WERI-Rb-1 (cell line): ENCODE results near the gene BDH2.
A peak's percentile ranks its signal among the peaks of the same experiment; 100 is the strongest.

Experiments used
- DNase-seq: peaks from one replicate; pipeline ENCODE4 v3.0.0-alpha.2; 2020
- H3K27ac ChIP-seq: fragments of 250-450 bp; sonication (Bioruptor Pico); 2 replicates; pipeline ENCODE4 v1.5.1; 2020; ENCODE audit warnings: mild to moderate bottlenecking, moderate library complexity
- H3K27me3 ChIP-seq: fragments of 250-450 bp; sonication (Bioruptor Pico); 2 replicates; pipeline ENCODE4 v1.5.1; 2021; ENCODE audit warnings: mild to moderate bottlenecking, low read depth, moderate library complexity; ENCODE audit not compliant: insufficient read depth, severe bottlenecking
- H3K36me3 ChIP-seq: fragments of 250-450 bp; sonication (Bioruptor Pico); 2 replicates; pipeline ENCODE4 v1.5.1; 2020; ENCODE audit warnings: mild to moderate bottlenecking, moderate library complexity
- H3K4me3 ChIP-seq: 2 replicates; pipeline ENCODE4 v1.5.1; 2011; ENCODE audit warnings: low read depth, mild to moderate bottlenecking, control low read depth, low read length
- H3K9me3 ChIP-seq: fragments of 250-450 bp; sonication (Bioruptor Pico); 2 replicates; pipeline ENCODE4 v1.5.1; 2021; ENCODE audit warnings: mild to moderate bottlenecking, moderate library complexity; ENCODE audit not compliant: severe bottlenecking
- TF ChIP-seq, protein P1 (sequence below): IDR thresholded peaks from 2 replicates; pipeline ENCODE4 v1.5.1; 2011; ENCODE audit warnings: low read depth, mild to moderate bottlenecking, control low read depth, inconsistent platforms, low read length

Gene BDH2

DNA sequence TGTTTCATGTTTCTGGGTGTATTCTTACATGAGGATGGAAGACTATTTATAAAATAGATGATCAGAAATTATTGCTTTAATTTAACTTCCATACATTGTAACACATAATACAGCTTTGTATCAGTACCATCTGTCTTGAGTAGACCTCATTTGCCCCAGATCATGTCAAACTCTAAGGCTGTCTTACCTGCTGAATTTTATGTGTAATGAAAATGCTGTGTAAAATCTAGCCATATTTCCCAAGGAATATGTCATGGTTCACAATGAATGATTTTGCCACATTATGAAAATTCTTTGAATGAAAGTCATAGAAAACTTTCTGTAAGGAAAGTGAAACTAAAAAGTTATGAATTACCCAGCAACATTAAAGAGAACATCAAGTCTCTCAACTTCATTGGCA, 7.4 kb downstream of the BDH2 start:
- H3K27ac ChIP-seq = no peak overlapping the region

DNA sequence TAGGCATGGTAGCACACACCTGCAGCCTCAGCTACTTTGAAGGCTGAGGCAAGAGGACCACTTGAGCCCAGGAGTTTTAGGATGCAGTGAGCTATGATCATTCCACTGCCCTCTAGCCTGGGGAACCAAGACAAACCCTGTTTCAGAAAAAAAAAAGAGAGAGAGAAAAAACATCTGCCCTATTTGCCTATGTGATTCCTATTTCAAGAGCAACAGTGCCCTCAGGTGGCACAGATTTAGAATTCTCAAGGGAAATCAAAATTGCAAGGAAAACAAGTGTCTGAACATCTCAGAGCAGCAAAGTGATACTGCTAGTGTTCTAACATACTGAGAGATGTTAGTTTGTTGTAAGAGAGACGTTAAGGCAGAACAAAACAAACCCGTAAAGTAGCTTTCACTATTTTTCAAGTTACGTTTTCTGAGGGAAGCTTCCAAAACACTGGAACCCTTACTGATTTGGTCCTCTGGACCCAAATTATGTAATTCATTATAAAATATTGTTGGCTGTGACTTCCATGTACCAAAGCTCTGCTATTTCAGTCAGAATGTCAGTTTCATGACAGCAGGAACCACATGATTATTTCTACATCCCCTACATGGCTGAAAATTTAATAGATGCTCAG, 7.9 kb downstream of the BDH2 start:
- TF ChIP-seq, protein P1, sequence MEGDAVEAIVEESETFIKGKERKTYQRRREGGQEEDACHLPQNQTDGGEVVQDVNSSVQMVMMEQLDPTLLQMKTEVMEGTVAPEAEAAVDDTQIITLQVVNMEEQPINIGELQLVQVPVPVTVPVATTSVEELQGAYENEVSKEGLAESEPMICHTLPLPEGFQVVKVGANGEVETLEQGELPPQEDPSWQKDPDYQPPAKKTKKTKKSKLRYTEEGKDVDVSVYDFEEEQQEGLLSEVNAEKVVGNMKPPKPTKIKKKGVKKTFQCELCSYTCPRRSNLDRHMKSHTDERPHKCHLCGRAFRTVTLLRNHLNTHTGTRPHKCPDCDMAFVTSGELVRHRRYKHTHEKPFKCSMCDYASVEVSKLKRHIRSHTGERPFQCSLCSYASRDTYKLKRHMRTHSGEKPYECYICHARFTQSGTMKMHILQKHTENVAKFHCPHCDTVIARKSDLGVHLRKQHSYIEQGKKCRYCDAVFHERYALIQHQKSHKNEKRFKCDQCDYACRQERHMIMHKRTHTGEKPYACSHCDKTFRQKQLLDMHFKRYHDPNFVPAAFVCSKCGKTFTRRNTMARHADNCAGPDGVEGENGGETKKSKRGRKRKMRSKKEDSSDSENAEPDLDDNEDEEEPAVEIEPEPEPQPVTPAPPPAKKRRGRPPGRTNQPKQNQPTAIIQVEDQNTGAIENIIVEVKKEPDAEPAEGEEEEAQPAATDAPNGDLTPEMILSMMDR = peak; percentile 52
- H3K9me3 ChIP-seq = no peaks in the 10 kb centered on the region
- H3K27me3 ChIP-seq = no peaks in the 10 kb centered on the region
- DNase-seq = peak; percentile 49
- no peak overlapping the region for H3K27ac ChIP-seq
- H3K4me3 ChIP-seq = no peak overlapping the region
- peaks cover 15% of the 10 kb centered on the region for H3K36me3 ChIP-seq

More for the DNA sequence above, 7.4 kb downstream of the BDH2 start:
- peaks cover 15% of the 10 kb centered on the region for H3K36me3 ChIP-seq
- TF ChIP-seq, protein P1 = no peak
- no peaks in the 10 kb centered on the region for H3K9me3 ChIP-seq
- H3K27me3 ChIP-seq = no peaks in the 10 kb centered on the region
- DNase-seq = no peak
- no peak overlapping the region for H3K4me3 ChIP-seq

DNA sequence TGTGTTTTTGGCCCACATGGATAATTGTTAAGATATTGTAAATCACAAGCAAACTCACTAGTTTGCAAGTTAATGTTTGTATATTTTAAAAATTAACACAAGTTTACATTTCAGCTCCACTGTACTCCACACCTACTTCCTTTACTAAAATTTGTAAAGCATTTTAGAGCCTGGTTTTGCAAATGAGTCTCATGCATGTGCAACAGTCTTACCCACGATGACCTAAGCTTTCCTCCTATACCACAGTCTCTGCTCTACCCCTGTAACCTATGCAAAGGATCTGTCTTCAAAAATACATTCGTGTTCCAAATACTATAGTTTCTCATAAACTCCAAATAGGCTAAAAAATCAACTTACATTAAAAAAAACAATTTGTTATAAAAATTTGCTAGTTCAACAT, 10.2 kb downstream of the BDH2 start:
- Histone ChIP-seq H3K36me3 (peaks cover 15% of the 10 kb centered on the region), H3K27me3 (no peaks in the 10 kb centered on the region), H3K9me3 (no peaks in the 10 kb centered on the region), H3K27ac (no peak overlapping the region), H3K4me3 (no peak overlapping the region)
- TF ChIP-seq, protein P1 = no peak
- DNase-seq = no peak

DNA sequence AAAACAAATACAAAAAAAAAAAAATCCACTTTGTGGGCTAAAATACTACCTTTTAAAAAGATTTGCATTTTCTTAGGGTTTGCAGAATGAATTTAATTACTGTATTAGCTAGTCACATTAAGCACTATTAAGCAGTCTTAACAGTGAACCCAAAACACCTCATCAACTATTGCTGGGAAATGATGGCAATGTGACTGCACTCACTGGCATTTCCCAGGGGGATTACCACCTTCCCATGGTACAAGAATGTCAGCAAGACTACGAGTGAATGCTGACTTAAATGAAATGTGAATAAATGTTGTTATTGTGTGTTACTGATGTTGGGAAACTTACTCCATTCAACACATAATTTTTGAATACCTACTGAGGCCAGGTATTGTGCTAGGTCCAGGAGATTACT, 13.1 kb downstream of the BDH2 start:
- no peak overlapping the region for H3K27ac ChIP-seq
- no peak for DNase-seq
- TF ChIP-seq, protein P1 = no peak
- H3K4me3 ChIP-seq = no peak overlapping the region
- H3K36me3 ChIP-seq = peaks cover 12% of the 10 kb centered on the region
- H3K27me3 ChIP-seq = no peaks in the 10 kb centered on the region
- H3K9me3 ChIP-seq = no peaks in the 10 kb centered on the region

DNA sequence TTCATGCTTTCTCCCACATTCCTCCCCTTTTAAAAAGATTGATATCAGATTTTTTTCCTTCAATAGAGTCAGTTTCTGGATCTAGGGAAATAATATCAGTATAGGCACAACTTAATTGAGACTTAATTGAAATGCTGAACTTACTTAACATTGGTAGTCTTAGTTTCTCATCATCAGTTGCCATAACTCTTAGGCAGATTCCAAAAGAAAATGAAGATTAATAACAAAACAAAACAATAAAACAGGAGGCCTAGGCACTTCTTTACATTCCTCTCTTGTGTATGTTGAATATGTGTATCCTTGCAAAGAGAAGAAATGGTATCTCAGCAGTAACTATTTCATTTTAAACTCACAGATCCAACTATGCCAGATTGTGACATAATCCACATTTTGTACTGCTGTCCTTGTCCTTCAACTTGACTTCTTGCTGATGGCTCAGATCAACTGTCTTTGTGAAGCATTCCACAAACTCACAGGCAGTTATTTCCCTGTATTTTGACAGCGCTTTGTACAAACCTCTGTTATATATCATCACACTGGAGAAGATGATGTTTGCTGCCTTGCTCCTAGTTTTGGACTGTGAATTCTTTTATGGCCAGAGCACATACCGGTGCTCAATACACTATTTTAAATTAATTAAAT, 14.0 kb downstream of the BDH2 start:
- Histone ChIP-seq H3K9me3 (no peaks in the 10 kb centered on the region), H3K27me3 (no peaks in the 10 kb centered on the region), H3K4me3 (no peak overlapping the region), H3K27ac (no peak overlapping the region), H3K36me3 (peaks cover 8% of the 10 kb centered on the region)
- TF ChIP-seq, protein P1 = no peak
- no peak for DNase-seq
